Peyer's patch (tissue), 4 donors: ENCODE data around the gene DNAJB14. TPM values are rescaled to one million over a fixed set of nuclear protein-coding genes. Genes with fewer than 3 reads are reported as not detected.

Experiments used
- DNase-seq, 3 donors: peaks; one replicate each; pipeline ENCODE4 v3.0.0-alpha.2; 2017 to 2019
- H3K27ac ChIP-seq, 4 donors: fragments of 200-600 bp; sonication (generic); one replicate each; pipeline ENCODE4 v1.5.1; 2016 to 2019
- H3K27me3 ChIP-seq, 2 donors: fragments of 200-600 bp; sonication (generic); one replicate each; pipeline ENCODE4 v1.5.1; 2019
- H3K36me3 ChIP-seq, 3 donors: fragments of 200-600 bp; sonication (generic); one replicate each; pipeline ENCODE4 v1.5.1; 2016 to 2019
- H3K4me1 ChIP-seq, 4 donors: fragments of 200-600 bp; sonication (generic); one replicate each; pipeline ENCODE4 v1.5.1; 2016 to 2019
- H3K4me3 ChIP-seq, 4 donors: fragments of 200-600 bp; sonication (generic); 1 replicate in 3 of 4; 2 replicates in 1 of 4; pipeline ENCODE4 v1.5.1; 2016 to 2019; ENCODE audit warnings: mild to moderate bottlenecking in 1 of 4
- H3K9me3 ChIP-seq, 4 donors: fragments of 200-600 bp; sonication (generic); one replicate each; pipeline ENCODE4 v1.5.1; 2016 to 2019; ENCODE audit warnings: mild to moderate bottlenecking in 1 of 4
- POLR2A ChIP-seq, 2 donors: fragments of 450-650 bp; IDR thresholded peaks; one replicate each; pipeline ENCODE4 v1.5.1; 2017; ENCODE audit warnings: antibody characterized with exemption in 2 of 2, mild to moderate bottlenecking in 2 of 2, moderate library complexity in 2 of 2
- total RNA-seq, 4 donors: library from RNA; depleted of rRNA; stranded (reverse); fragments of >200 nt; gene quantifications; one replicate each; pipeline ENCODE4 v1.1.0, GENCODE V29; 2016
- TF ChIP-seq, protein P1 (sequence below), 6 experiments: fragments of 450-650 bp in 4 of 6; fragments of 200-600 bp in 2 of 6; sonication (generic) in 1 of 6; IDR thresholded peaks; one replicate each; pipeline ENCODE4 v1.5.1; 2017 to 2019; ENCODE audit warnings: antibody characterized with exemption in 6 of 6, mild to moderate bottlenecking in 3 of 6, moderate library complexity in 1 of 6

The DNAJB14 gene
- total RNA-seq, 4 donors from 2014 or later, result 19.8 to 36.5 (median 33.0) TPM

DNA sequence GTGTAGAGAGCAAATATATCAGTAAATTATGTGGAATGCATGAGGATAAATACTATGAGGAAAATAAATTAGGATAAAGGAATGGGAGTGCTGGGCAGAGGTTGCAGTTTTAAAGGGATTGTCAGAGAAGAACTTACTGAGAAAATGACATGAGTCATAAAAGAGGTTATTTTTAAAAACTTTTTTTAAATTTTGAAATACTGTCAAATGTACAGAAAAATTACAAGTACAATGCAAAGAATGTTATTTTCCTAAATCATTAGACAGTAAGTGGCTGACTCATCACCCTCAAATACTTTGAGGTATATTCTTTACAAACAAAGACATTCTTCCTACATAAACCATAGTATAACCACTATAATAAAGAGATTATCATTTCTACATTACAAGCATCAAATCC, 33.5 kb upstream of the DNAJB14 start:
- H3K27me3 ChIP-seq, result no peaks in the 10 kb centered on the region
- no peaks in the 10 kb centered on the region for H3K4me1 ChIP-seq
- no peaks in the 10 kb centered on the region for H3K9me3 ChIP-seq
- TF ChIP-seq POLR2A (IDR thresholded peaks at IDR 0.05), result no peak
- TF ChIP-seq, protein P1, sequence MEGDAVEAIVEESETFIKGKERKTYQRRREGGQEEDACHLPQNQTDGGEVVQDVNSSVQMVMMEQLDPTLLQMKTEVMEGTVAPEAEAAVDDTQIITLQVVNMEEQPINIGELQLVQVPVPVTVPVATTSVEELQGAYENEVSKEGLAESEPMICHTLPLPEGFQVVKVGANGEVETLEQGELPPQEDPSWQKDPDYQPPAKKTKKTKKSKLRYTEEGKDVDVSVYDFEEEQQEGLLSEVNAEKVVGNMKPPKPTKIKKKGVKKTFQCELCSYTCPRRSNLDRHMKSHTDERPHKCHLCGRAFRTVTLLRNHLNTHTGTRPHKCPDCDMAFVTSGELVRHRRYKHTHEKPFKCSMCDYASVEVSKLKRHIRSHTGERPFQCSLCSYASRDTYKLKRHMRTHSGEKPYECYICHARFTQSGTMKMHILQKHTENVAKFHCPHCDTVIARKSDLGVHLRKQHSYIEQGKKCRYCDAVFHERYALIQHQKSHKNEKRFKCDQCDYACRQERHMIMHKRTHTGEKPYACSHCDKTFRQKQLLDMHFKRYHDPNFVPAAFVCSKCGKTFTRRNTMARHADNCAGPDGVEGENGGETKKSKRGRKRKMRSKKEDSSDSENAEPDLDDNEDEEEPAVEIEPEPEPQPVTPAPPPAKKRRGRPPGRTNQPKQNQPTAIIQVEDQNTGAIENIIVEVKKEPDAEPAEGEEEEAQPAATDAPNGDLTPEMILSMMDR (IDR thresholded peaks at IDR 0.05), result no peak
- DNase-seq, result no peak
- H3K27ac ChIP-seq, result no peak overlapping the region
- no peak overlapping the region for H3K4me3 ChIP-seq
- H3K36me3 ChIP-seq, result no peaks in the 10 kb centered on the region

DNA sequence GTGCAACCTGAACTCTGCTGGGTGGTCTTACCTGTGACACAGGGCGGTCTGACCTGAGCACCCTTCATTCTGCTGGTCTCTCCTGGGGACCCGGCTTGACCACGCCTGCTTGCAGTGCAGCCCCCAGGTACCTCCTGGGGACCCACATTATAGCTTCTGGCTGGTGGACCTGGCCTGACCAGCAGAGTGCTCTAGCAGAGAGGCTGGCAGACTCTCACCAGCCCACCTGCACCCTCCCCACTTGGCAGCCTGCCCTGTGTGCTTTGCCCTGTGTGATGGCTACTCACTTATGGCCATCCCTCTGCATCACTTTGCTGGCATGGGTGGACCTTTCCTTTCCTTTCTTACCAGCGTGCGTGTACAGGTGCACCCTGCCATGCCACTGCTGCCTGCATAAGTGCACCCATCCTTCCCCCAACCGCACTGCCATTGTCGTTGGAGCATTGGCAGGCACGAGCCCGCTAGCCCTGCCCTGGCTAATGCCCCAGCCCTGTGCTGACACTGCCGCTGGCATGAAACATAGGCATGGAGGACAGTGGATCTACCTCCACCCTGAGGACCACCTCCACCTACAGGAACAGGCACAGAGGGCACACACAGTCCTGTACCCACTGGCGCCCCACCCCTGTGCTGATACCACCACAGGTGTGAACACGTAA, 25.2 kb upstream of the DNAJB14 start:
- no peaks in the 10 kb centered on the region for H3K9me3 ChIP-seq
- no peak overlapping the region for H3K27ac ChIP-seq
- no peak overlapping the region for H3K4me3 ChIP-seq
- H3K4me1 ChIP-seq, result no peaks in the 10 kb centered on the region
- no peaks in the 10 kb centered on the region for H3K27me3 ChIP-seq
- TF ChIP-seq, protein P1 (IDR thresholded peaks at IDR 0.05), result no peak
- TF ChIP-seq POLR2A (IDR thresholded peaks at IDR 0.05), result no peak
- no peaks in the 10 kb centered on the region for H3K36me3 ChIP-seq
- DNase-seq, result no peak

DNA sequence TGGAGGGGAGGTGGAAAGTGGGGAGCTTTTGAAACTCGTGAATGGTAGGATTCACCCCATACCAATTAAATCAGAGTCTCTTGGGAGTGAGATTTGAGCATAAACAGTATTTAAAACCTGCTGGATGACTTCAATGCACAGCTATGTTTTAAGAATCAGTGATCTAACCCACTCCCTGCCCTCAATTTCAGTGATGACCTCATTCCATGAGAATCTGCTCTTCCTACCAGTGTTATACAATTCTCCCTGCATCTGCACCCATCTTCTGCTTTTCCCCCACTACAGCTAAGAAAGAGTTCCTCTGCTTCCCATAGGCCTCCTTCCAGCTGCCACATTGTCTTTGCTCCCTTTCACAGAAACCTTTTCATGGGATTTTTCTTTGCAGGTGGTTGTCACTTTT, 21.9 kb upstream of the DNAJB14 start:
- Histone ChIP-seq H3K4me1 (no peaks in the 10 kb centered on the region), H3K9me3 (no peaks in the 10 kb centered on the region), H3K4me3 (no peak overlapping the region), H3K27ac (no peak overlapping the region), H3K36me3 (no peaks in the 10 kb centered on the region), H3K27me3 (no peaks in the 10 kb centered on the region)
- no peak for TF ChIP-seq POLR2A (IDR thresholded peaks at IDR 0.05)
- TF ChIP-seq, protein P1 (IDR thresholded peaks at IDR 0.05), result no peak
- no peak for DNase-seq

DNA sequence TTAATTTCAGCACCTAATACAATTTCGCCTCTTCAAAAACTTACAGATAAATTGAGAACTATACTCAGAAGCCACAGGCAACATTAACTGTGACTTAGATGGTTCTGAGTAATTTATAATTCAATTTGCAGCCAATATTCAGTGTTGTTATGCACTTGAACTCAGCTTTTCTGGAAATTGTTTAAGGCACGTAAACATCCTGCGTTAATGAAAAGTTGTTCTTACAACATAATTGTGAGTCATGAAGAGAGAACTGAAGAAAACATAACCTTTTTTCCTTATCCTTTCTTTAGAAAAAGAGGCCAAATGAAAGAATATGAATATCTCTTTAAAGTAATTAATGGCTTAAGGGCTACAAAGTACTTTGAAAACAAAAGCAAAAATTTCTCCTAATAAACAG, 20.3 kb upstream of the DNAJB14 start:
- Histone ChIP-seq H3K4me1 (no peaks in the 10 kb centered on the region), H3K27me3 (no peaks in the 10 kb centered on the region), H3K9me3 (no peaks in the 10 kb centered on the region), H3K4me3 (no peak overlapping the region), H3K27ac (no peak overlapping the region), H3K36me3 (no peaks in the 10 kb centered on the region)
- no peak for TF ChIP-seq POLR2A (IDR thresholded peaks at IDR 0.05)
- TF ChIP-seq, protein P1 (IDR thresholded peaks at IDR 0.05), result no peak
- no peak for DNase-seq

DNA sequence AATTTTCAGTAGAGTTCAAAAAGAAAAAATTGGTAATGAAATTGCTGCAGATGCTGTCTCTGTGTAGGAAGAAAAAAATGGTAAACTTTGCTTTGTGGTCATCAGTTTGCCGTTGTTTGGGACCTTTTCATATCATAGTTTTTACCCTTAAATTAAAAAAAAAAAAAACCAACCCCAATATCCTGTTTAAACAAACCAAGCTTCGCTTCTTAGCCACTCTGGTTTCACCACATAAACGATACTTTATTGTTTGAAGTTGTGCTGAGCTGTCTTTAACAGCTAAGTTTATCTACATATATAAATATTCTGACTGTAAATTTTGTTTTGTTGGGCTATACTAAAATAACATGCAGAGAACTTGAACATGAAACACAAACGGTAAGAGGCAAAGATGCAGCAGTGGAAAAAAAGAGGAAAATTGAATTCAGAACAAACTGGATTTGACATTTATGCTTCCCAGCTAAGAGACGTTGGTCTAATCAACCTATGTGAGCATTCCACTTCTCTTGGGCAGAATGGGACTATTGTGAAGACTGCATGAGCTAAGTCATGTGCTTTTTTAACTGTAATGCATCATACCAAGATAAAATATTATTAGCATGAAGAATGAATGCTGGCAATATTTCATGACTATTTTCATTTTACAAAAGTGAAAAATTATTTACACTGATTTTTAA, 19.4 kb upstream of the DNAJB14 start:
- H3K9me3 ChIP-seq, result no peaks in the 10 kb centered on the region
- H3K36me3 ChIP-seq, result no peaks in the 10 kb centered on the region
- H3K27ac ChIP-seq, result no peak overlapping the region
- no peaks in the 10 kb centered on the region for H3K4me1 ChIP-seq
- no peak for TF ChIP-seq POLR2A (IDR thresholded peaks at IDR 0.05)
- TF ChIP-seq, protein P1 (IDR thresholded peaks at IDR 0.05), result no peak
- H3K27me3 ChIP-seq, result no peaks in the 10 kb centered on the region
- no peak overlapping the region for H3K4me3 ChIP-seq
- DNase-seq, result no peak
